Measurements from ENCODE around the gene SLC6A8.
"Not testable (repeated sequence)": the region's sequence is repeated elsewhere in the genome, so short reads cannot be mapped to it uniquely, and the experiment has no call there.

SLC6A8 gene

GRCh38 chrX:153745067-153745433, 57.3 kb downstream of the SLC6A8 start:
- H3K9ac ChIP-seq (ENCODE audit: low read depth, low read length); H3K36me3 ChIP-seq (ENCODE audit: insufficient read depth, low read depth, low read length); H3K27ac ChIP-seq (ENCODE audit: low read length); H3K9me3 ChIP-seq (ENCODE audit: insufficient read depth, low read depth, low read length); H3K27me3 ChIP-seq (ENCODE audit: insufficient read depth, low read length); H3K4me1 ChIP-seq (ENCODE audit: insufficient read depth, low read length); H3K4me3 ChIP-seq (ENCODE audit: low read length): not testable (repeated sequence)
